Measurements from ENCODE around the gene DACH1.

DACH1 gene

DNA sequence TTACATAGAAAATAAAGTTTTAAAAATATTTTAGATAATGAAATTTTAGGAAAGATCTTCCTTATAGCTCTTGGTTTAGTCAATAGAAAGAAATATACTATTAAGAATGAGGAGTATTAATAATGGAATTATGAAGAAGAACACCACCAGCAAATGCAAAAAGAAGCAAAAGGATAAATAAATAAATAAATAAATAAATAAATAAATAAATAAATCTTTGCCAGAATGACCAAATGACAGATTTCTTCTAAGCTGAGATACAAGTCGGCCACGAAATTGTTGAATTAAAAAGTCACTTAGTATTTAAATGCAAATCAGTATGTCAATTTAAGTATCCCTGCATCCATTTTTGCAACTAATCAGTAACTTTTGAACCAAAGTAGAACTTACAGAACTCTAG lies 95.9 kb downstream of the DACH1 start:
- DNase-seq, result no peak

DNA sequence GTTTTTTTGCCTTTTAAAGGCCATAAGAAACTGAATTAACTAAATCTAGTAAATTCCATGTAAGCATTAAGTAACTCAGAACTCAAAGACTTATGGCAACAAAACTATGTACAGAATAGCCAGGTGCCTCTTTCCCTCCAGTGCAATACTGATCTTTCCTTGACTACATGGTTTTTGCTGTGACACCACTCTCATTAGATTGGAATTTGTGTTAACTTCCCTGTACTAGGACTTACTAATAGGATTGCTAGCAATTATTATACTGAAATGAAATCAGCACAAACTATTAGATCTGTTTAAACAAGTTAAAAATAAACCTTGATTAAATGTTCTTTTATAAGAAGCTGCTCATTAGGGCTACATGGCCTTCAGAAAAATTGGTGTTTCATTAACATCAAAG lies 96.3 kb downstream of the DACH1 start:
- no peak for DNase-seq

DNA sequence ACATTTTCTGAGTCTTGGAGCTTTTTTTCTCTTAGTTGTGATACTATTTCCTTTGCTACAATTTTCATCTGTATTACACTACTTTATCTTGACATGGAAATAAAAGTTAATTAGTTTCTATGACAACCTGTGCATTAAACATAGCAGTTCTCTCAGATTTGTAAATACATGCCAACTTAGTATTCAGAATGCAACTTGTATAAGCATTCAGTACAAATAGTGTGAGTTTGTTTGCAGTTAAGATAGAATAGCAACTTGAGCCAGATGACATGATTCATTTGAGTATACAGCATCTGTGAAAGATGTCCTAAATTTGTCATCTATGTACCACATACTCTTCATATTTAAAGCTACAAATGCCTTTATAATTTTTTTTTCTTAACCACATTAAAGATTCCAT lies 98.1 kb downstream of the DACH1 start:
- no peak for DNase-seq

DNA sequence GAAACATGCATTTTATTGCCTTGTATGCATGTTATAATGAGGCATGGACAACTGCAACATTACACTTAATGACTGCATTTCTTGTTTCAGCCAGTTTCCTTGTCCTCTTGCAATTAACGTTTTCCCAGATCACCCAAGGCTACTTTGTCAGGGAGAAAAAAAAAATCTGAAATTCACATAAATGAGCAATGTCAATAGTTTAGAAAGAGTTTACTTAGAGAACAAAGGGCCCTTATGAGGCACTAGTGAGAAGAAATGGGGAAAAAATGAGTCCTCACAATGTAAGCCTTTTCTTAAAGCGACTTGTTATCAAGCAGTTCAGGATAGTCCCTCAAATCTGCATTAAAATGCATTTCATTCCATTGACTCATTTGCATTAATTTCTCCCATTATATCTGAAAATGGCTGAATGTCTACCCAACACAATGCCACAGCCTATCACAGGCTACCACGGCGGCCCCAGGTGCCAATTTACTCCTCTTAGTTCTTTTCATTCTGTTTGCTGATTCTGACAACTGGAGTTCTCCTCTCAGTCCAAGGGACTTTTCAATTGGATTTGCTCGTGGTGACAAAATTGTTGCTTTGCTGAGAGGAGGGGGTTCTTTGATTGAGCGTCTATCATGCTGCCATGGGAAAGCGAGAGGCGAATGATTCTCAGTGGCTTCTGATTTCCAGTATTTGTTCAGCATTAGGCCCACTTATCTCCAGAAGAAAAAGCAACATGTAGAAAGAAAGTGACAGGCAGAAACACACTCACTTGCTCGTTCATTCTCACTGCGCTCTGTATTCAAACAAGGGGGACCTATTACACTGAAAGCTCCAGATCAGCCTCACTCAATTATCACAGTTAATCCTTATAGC lies 107.1 kb downstream of the DACH1 start:
- no peak for DNase-seq

DNA sequence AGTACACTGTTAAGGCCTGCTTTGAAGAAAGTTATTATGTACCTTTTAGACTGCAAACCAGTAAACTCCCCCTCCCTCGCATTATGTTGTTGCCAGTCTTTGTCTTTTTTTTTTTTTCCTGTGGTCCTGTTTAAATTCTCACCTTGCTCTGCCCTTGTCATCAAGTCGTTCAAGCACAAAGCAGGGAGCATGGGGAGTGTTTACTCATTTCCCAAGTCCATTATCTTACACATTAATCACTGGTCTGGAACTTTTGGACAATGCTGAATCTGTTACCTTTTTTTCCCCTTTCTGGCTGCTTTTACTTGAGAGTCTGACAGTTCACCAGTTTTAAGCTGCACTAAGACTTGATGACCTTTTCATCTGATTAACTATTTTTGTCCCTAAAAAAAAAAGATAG lies 108.2 kb downstream of the DACH1 start:
- DNase-seq, result no peak

DNA sequence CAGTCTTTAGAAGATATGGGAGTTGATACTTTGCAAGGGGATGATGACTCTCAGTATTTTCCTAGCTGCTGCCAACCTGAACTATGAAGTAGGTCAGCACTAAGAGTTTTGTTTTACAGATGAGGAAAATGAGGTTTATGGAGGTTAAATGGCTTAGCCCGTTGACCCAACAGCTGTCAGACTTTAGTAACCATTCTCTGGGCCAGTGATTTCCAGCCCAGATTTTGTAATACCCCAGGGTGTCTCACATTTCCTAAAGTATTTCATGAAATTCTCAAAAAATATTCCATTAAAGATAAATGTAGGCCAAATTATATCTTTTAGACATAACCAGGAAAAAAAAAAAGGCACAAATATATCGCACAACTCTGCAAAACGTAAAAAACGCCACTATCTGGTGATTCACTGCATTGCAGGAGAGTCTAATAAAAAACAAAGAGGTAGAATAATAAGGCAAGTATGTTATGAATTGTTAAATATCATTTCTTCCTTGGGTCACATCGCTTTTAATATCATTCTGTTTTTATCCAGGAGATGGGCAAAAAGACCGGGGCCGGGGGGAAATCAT lies 112.5 kb downstream of the DACH1 start:
- DNase-seq, result no peak

DNA sequence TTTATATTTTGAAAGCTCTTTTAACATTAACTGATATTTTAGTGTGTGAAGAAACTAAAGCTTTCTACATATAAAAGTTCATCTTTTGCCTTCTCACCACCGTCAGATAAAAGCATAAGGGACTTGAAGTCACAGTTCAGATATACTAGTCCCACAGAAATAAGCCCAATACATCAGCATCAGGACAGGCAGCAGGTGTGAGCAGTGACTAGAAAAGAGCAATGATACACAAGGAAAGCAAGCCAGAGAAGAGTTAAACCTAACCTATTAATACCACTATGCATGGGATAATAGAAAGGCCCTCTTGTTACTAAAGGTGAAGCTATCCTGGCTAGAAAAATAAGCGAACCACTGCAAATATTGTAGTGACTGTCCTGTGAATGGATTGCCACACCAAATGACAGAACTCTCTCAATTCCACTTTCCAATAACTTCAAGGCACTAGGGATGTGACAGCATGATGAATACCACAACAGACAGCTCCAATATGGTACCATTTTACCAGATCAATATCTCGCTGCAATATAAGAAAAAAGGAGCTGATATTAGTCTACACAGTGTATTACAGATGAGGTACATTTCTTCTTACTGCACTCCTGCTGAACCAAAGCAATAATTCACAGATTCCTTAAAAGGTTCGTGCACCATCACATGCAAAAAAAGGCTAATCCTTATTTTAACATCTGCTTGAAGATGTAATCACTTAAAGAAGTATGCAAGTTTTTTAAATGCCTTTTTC lies 114.1 kb downstream of the DACH1 start:
- DNase-seq, result no peak

DNA sequence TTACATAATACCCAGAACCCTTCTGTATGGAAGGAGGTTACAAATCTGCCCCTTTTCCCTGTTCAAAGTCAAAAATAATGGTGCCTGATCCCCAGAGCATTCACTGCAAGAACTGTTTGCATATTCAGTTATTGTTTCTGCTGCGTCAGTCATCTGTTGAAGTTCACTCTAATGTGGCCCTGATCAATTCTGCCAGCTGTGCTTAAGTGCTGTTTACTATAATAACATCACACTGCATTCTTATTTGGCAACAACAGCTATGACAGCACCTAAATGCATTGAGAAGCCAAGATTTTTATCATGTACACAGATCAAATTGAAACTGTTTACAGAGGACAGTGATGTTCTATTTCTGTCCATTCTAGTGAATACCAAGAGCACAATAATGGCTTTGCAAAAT lies 115.9 kb downstream of the DACH1 start:
- no peak for DNase-seq

DNA sequence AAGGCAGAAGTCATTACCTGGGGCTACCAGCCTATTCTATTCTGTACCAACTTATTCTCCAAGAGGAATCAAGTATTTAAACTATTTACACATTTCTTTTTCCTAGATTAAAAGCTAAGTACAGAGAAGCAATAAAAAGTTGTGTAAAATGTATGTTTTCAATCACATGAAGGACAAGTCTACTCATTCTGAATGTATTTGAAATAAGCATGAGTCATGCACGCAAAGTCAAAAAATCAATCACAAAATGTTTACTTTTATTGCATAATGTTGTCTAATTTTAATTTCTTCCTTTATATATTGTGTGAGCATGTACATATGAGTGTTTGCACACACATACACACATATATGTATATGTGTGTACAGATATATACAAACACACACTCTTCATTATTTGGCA lies 136.7 kb downstream of the DACH1 start:
- DNase-seq, result no peak

DNA sequence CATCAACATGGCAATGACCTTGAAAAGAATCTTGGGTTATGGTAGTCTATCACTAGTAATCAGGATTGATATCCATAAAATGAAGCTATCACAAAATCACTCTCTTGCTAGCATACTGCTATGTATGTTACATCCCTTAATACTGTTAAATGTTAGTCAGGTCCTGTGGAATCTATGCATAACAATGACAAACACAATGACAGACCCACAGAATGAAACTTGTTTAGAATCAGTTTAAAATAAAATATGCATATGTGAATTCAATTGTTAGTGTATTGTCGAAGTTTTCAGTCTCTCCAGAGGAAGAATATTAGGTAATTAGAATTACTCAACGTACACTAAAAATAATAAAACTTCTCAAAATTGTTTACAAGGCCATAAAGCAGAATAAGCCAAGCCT lies 137.6 kb downstream of the DACH1 start:
- no peak for DNase-seq

DNA sequence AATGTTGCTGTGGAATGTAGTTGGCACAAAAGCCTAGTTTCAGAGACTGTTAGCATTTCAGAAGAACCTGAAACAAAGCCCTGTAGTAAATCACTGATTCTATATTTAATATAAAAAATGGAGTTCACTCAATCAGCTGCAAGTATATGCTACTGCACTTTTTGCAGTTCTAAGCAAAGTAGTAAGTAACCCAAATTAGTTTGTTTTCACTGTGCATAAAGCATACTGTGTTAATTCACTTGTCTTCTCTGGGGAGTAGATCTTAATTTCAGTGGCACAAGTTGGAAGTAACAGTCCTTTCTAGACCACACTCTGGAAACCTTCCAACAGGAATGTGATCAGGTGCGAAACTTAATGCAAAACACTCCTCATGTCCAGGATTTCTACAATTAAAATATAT lies 139.3 kb downstream of the DACH1 start:
- no peak for DNase-seq

DNA sequence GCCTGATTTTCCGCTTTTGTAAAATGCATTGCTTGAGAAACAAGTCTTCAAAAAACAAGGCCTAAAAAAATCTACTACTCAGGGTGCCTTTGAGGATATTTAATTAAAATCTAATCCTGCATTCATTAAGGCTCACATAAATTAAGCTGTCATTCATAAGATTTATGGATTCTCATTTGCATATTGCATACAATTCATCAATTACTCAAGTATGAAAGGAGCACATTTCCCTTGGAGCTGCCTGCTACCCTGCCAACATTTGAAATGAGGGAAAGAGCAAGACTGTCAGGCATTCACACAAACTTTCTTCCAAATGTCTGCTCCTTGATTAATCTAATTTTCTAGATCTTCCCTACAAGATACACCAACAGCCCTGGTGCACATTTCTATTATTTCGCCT lies 140.0 kb downstream of the DACH1 start:
- DNase-seq, result no peak

DNA sequence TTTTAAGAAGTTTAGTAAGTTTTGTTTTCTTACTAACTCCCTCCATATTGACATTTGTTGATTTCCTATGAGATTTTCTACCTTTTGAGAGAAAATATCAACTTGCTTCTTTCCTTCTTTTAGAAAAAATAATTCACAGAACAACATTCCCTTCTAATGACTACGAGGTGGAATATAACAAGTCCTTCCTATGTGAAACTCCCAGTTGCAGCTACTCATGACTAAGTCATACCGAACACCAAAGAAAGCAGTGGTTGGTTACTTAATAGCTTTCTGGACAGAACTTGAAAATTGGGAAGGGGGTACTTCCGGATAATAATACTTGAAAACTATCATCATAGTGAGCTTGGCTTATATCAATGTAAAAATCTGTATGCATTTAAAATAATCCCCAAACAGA lies 144.8 kb downstream of the DACH1 start:
- DNase-seq, result no peak

DNA sequence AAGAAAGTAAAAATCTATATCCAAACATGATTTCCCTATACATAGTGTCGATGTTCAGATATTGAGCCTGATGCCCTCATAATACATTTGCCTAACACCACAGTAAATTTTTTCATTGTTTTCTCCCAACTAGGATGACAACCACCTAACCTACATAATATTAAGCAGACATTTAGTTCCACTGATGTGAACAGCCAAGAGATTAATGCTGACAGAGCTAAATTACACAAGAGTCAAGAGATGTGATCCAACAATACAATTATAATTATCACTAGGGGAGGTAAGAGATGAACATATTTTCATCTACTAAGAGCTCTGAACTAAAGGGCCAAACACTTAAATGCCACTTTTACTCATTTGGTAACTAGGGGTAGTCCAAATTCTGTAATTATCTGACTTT lies 145.9 kb downstream of the DACH1 start:
- no peak for DNase-seq

DNA sequence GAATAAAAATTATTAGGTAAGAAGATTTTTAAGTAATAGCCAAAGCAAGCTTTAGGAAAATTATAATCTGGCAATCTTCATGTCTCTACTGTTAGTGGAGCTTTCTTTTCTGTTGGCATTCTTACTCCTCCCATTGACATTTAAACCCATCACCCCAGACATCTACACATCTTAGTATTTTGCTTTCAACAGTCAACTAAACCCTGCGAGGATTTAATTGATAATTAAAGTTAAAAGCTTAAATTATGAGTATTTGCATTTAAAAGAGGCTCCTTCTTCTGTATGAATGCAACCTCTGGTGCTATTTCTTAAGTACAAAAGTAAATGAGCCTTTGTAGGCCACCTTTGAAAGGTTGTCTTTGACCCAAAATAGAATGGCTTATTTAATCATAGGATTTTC lies 148.1 kb downstream of the DACH1 start:
- no peak for DNase-seq

DNA sequence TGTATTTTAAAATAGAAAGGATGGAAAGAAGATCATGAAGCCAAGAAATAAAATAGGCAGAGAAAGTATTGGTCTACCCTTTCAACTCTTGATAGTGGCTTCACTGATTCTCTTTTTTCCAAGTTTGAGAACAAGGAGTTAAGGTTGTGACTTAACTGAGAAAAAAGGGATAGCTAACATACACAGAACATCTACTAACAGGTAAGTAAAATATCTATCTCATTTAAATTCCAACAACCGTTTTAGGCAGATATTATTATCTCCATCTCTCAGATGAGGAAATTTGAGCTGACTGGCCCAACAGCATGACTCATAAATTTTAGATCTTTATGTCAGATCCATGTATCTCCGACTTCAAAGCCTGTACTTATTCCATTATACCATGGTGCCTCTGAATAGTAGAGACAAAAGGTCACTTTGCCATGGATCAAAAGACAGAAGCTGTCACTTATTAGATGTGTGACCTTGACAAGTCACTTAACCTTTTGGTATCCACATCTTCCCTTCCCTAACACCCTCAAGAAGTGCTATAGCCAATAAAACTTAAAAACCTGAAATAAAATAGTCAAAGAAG lies 152.1 kb downstream of the DACH1 start:
- DNase-seq, result no peak

DNA sequence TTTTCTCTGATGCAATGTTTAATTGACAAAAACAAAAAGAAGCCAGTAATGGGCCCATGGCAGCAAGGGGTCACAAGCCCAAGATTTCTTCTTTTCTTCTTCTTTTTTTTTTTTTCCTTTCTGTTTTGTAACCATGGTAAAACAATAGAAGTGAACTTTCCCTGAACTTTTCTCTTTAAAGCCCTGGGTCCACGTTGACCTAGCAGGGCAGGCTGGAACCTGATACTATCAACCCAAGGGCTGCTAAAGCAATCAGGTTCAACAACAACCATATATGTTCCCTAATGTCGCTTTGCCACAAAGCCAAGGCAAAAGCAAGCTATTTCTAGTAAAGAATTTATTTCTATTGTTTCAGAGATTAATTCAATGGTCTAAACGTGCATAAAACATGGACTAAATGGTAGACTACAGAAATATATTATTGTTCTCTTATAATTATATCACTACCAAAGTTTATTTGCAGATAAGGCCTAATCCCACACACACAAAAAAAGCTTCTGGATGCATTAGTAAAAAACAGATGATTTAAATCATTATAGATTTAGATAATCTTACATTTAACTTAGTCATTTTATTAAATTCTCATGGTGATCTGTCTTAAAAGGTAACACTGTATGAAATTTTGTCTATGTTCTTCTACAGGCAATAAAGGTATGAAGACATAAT lies 153.9 kb downstream of the DACH1 start:
- DNase-seq, result no peak

DNA sequence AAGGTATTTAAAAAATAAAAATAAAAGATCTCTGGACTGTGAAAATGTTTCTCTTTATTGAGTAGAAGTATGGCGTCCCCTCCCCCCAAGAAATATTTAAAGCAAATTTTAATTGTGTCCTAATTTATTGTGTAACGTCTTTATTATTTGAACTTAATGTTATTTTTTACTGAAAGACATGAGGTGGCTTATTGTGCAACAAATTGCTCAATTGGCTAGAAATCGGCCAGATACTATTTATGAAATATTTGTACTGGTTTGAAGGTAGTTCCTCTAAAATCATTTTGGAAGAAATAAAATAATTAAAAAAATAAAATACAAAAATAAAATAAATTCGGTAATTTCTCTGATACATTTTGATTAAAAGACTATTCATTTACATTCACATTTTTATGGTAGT lies 162.3 kb downstream of the DACH1 start:
- DNase-seq, result no peak

DNA sequence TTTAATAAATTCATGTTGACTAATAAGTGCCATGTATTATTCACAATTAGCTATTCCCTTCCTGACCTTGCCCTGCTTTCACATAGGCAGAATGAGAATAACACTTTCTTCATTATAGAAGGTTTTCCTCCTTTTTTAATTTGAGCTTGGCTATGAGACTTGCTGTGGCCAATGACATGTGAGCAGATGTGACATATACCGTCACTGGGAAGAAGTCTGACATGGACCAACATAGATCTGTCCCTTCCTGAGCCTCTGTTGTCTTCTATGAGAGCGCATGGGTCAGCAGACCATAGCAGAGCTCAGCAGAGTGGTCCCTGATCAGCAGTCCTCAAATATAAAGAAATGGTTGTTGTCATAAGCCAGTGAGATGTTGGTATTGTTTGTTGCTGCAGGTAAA lies 163.9 kb downstream of the DACH1 start:
- DNase-seq, result no peak

DNA sequence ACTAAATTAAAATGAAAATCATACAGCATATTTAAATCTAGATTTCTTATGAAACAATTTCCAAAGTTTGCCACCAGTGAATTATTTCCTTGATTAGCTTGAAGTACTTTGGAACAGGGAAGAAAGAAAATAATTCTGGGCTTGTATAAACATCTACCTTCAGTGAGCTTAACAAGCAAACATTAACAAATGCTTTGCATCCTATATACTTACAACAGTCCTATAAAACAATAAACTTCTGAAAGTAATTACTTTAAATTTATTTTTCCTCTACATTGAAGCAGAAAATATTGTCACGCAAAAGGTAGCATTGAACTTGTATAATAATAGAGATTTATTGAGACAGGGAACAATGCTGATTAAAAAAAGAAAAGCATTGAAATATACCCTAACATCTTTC lies 164.8 kb downstream of the DACH1 start:
- DNase-seq, result no peak

DNA sequence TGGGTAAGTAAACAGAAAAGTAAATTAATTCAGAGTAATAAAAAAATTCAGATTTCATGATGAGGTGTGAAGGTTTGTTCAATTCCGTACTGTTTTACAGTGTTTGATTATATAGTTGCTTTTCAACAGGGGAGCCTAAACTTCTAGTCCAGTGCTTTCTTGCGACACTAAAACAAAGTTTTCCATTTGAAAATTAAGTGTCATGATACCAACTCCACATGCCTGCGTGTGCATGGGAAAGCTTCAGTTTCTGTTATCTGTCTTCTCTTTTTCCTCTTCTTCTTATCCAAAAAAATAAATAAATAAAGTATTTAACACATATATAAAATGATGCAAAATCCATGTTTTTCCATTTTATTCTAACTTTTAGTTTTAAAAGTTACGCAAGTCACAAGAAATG lies 165.3 kb downstream of the DACH1 start:
- DNase-seq, result no peak

DNA sequence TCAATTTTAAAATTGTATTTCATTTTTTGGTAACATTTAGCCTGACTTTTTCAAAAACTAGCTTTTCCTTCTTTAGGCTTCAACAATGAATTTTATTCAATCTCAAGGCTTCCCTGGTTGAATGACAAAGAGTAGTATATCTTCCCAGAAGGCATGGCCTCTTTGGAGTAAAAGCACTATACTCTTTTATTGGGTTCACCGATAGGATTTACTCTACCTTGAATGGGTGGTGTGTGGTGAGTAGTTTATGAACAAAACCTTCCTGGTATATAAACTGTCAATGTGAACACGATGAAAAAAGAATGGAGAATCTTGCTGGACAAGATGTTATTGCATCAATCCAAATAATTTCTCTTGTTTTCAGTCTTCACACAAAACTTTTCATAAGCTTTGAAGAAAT lies 167.7 kb downstream of the DACH1 start:
- DNase-seq, result no peak

DNA sequence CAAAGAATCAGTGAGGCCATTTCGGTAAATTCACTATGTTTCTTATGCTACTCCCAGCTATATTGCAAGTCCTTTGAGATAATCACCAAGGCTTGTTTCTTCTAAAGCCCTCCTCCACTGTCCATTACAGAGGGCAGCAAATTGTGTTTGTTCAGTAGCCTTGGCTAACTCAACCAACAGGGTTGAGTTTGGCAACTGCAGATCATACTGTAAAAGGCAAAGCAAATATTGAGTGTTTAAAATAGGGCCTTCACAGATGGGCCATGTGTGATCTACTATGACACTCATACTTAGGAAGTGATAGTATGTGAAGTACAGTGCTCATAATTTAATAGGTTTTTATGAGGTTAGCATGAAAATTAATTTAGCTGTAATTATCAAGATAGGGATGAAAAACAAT lies 171.3 kb downstream of the DACH1 start:
- no peak for DNase-seq
